HepG2 (cell line): ENCODE measurements around the gene LRRC8E. TPM values are rescaled to one million over a fixed set of nuclear protein-coding genes. Genes with fewer than 3 reads are reported as not detected.
A peak's percentile ranks its signal among the peaks of the same experiment; 100 is the strongest.

Experiments used
- ATAC-seq: fragments of 200-7000 bp; cut with Tn5 transposase; 3 replicates; pipeline ENCODE4 v1.9.1; 2020; ENCODE audit warnings: mild to moderate bottlenecking, moderate library complexity
- BruUV-seq: library from RNA; stranded (reverse); fragments of 400-500 nt; replicated peaks from 2 replicates; lab custom pipeline; 2021; lab: Mats Ljungman, UMichigan
- CTCF ChIA-PET: fragments of 300-600 bp; formaldehyde crosslinking; extraction: SDS; loops from one replicate; lab custom pipeline; 2021; ENCODE audit warnings: low total read pairs, inconsistent platforms, low intra/inter-chr PET ratio; lab: Yijun Ruan, JAX
- POLR2A ChIA-PET: fragments of 350-600 bp; sonication (Branson Sonifier 250); formaldehyde crosslinking; loops from one replicate; lab custom pipeline; 2020; ENCODE audit warnings: antibody characterized with exemption, inconsistent platforms; lab: Yijun Ruan, JAX
- DNase-seq: peaks from one replicate; pipeline ENCODE4 v3.0.0-alpha.2; 2015; ENCODE audit warnings: low spot score
- FAIRE-seq: peaks from 3 replicates; lab custom pipeline; 2011; peaks lifted over from hg19 to GRCh38; lab: Jason Lieb, UNC
- H2AFZ ChIP-seq: one replicate; pipeline ENCODE4 v1.6.1; 2011; ENCODE audit warnings: low read length, inconsistent platforms
- H3K27ac ChIP-seq: fragments of 300-600 bp; 3 replicates; pipeline ENCODE4 v1.8.0; 2011; ENCODE audit warnings: mixed run types, mild to moderate bottlenecking, mixed read lengths, low read length, inconsistent platforms; ENCODE audit not compliant: insufficient read depth; ENCODE audit errors: extremely low read length
- H3K27me3 ChIP-seq, 2 experiments: fragments of 200-600 bp in 1 of 2; 2 replicates in 1 of 2; 3 replicates in 1 of 2; pipeline versions ENCODE4 v1.6.0 to v1.8.0; 2011; ENCODE audit warnings: low read length in 2 of 2, mild to moderate bottlenecking in 2 of 2, moderate library complexity in 2 of 2, inconsistent platforms in 1 of 2; ENCODE audit not compliant: insufficient read depth in 2 of 2, control insufficient read depth in 1 of 2
- H3K36me3 ChIP-seq, 2 experiments: fragments of 200-600 bp in 1 of 2; replicated peaks in 1 of 2; 2 replicates in 1 of 2; 3 replicates in 1 of 2; pipeline versions ENCODE4 v1.5.1 to v1.8.0; 2011; ENCODE audit warnings: low read length in 2 of 2, inconsistent platforms in 1 of 2; ENCODE audit not compliant: insufficient read depth in 2 of 2, control insufficient read depth in 1 of 2
- H3K4me1 ChIP-seq: 2 replicates; pipeline ENCODE4 v1.5.1; 2012; ENCODE audit warnings: low read length, inconsistent platforms; ENCODE audit not compliant: insufficient read depth
- H3K4me2 ChIP-seq: 2 replicates; pipeline ENCODE4 v1.6.0; 2011; ENCODE audit warnings: low read depth, low read length, inconsistent platforms
- H3K4me3 ChIP-seq, 3 experiments: fragments of 200-600 bp in 1 of 3; sonication (generic), shearing (Covaris generic) in 1 of 3; replicated peaks in 1 of 3; 2 replicates each; pipeline ENCODE4 v1.5.1; 2011 to 2016; ENCODE audit warnings: low read length in 3 of 3, inconsistent platforms in 2 of 3, low read depth in 2 of 3, mild to moderate bottlenecking in 2 of 3, control low read depth in 1 of 3, mixed read lengths in 1 of 3; ENCODE audit not compliant: insufficient read depth in 1 of 3
- H3K79me2 ChIP-seq: one replicate; pipeline ENCODE4 v1.6.1; 2011; ENCODE audit warnings: low read length, inconsistent platforms; ENCODE audit not compliant: insufficient read depth
- H3K9ac ChIP-seq: 2 replicates; pipeline ENCODE4 v1.6.0; 2011; ENCODE audit warnings: mild to moderate bottlenecking, low read depth, low read length, inconsistent platforms; ENCODE audit not compliant: insufficient read depth
- H3K9me3 ChIP-seq: 2 replicates; pipeline ENCODE4 v1.5.1; 2012; ENCODE audit warnings: mild to moderate bottlenecking, low read length
- H4K20me1 ChIP-seq: 2 replicates; pipeline ENCODE4 v1.6.0; 2011; ENCODE audit warnings: inconsistent platforms, mild to moderate bottlenecking, low read length, moderate library complexity; ENCODE audit not compliant: insufficient read depth
- FOXC1 ChIP-seq: sonication (generic); formaldehyde crosslinking; IDR thresholded peaks from 2 replicates; pipeline ENCODE4 v1.8.0; 2022; ENCODE audit warnings: mild to moderate bottlenecking, missing genetic modification reagents, borderline replicate concordance
- KAT7 ChIP-seq: IDR thresholded peaks from 2 replicates; pipeline ENCODE4 v1.6.1; 2018; ENCODE audit warnings: borderline replicate concordance, missing compliant biosample characterization
- KMT2A ChIP-seq: sonication (generic); formaldehyde crosslinking; IDR thresholded peaks from 2 replicates; pipeline ENCODE4 v1.4.0; 2020; ENCODE audit warnings: missing genetic modification reagents
- NKX3-1 ChIP-seq: sonication (generic); formaldehyde crosslinking; IDR thresholded peaks from 2 replicates; pipeline ENCODE4 v1.5.0; 2020; ENCODE audit warnings: missing genetic modification reagents
- RCOR2 ChIP-seq: IDR thresholded peaks from 2 replicates; pipeline ENCODE4 v1.6.1; 2016; ENCODE audit warnings: missing biosample characterization, missing genetic modification reagents
- RFX1 ChIP-seq: fragments of 450-650 bp; IDR thresholded peaks from 2 replicates; pipeline ENCODE4 v1.6.1; 2017
- SAP130 ChIP-seq: IDR thresholded peaks from 2 replicates; pipeline ENCODE4 v1.6.1; 2016; ENCODE audit warnings: low read depth
- TAF15 ChIP-seq: fragments of 200-400 bp; formaldehyde crosslinking; IDR thresholded peaks from one replicate; pipeline ENCODE4 v1.6.1; 2018; ENCODE audit warnings: mild to moderate bottlenecking, low read depth, low read length; ENCODE audit not compliant: poor library complexity, severe bottlenecking
- ZBTB26 ChIP-seq: IDR thresholded peaks from 2 replicates; pipeline ENCODE4 v1.6.1; 2016; ENCODE audit warnings: missing compliant biosample characterization, missing genetic modification reagents, borderline replicate concordance
- ZMAT3 ChIP-seq: sonication (generic); formaldehyde crosslinking; conservative IDR thresholded peaks from 2 replicates; pipeline ENCODE4 v1.7.0; 2021; ENCODE audit warnings: missing genetic modification reagents
- ZNF160 ChIP-seq: sonication (generic); formaldehyde crosslinking; IDR thresholded peaks from 2 replicates; pipeline ENCODE4 v1.8.0; 2022; ENCODE audit warnings: mild to moderate bottlenecking, inconsistent platforms, missing genetic modification reagents
- ZNF251 ChIP-seq: sonication (generic); formaldehyde crosslinking; IDR thresholded peaks from 2 replicates; pipeline ENCODE4 v1.9.0; 2021; ENCODE audit warnings: mild to moderate bottlenecking, missing genetic modification reagents
- ZNF362 ChIP-seq: sonication (generic); formaldehyde crosslinking; IDR thresholded peaks from 2 replicates; pipeline ENCODE4 v1.4.0; 2020; ENCODE audit warnings: missing genetic modification reagents, mild to moderate bottlenecking, borderline replicate concordance
- ZNF703 ChIP-seq: sonication (generic); formaldehyde crosslinking; IDR thresholded peaks from 2 replicates; pipeline ENCODE4 v1.5.1; 2020; ENCODE audit warnings: missing genetic modification reagents, mild to moderate bottlenecking, moderate library complexity, borderline replicate concordance
- ZNF777 ChIP-seq: sonication (generic); formaldehyde crosslinking; IDR thresholded peaks from 2 replicates; pipeline ENCODE4 v1.4.0; 2020; ENCODE audit warnings: missing genetic modification reagents
- ZSCAN29 ChIP-seq: sonication (generic); formaldehyde crosslinking; conservative IDR thresholded peaks from 2 replicates; pipeline ENCODE4 v1.4.0; 2020; ENCODE audit warnings: mild to moderate bottlenecking, missing genetic modification reagents
- WGBS: methylation state at CpG from one replicate; pipeline ENCODE4 v1.1.6; 2017; ENCODE audit warnings: low lambda C conversion rate; 5-methylcytosine and 5-hydroxymethylcytosine counted together
- in situ Hi-C: cut with HindIII; loops from 2 replicates; pipeline ENCODE4 v1.10.0; 2017; ENCODE audit warnings: low pct_unique_long_range_greater_than_20kb; ENCODE audit not compliant: extremely low pct_ligation_motif_present
- intact Hi-C: fragments of 100-400 bp; cut with micrococcal nuclease; formaldehyde crosslinking; loops from one replicate; pipeline ENCODE4 v1.10.0; 2022; ENCODE audit not compliant: unreplicated experiment
- polyA plus RNA-seq, 8 experiments: library from polyadenylated mRNA; depleted of rRNA in 3 of 8; stranded (reverse) in 7 of 8; unstranded in 1 of 8; fragments of >200 nt; fragmentation: Illumina TruSeq in 4 of 8; extraction: Trizol in 4 of 8; gene quantifications; 2 replicates each; pipeline versions ENCODE4 v1.2.1 to v1.2.3, GENCODE V29; 2011 to 2016; ENCODE audit warnings: low read depth in 4 of 8, missing spikeins in 1 of 8, mixed read lengths in 1 of 8; ENCODE audit not compliant: insufficient read depth in 1 of 8
- total RNA-seq, 5 experiments: library from RNA; depleted of rRNA; stranded (reverse); fragments of >200 nt; fragmentation: Illumina TruSeq; extraction: Trizol; gene quantifications; 2 replicates each; pipeline ENCODE4 v1.2.3, GENCODE V29; 2016; ENCODE audit warnings: low read depth in 1 of 5
- TF ChIP-seq, protein P1 (sequence below): fragments of 450-650 bp; IDR thresholded peaks from 2 replicates; pipeline ENCODE4 v1.6.1; 2017
- TF ChIP-seq, protein P2 (sequence below): IDR thresholded peaks from 2 replicates; pipeline ENCODE4 v1.6.1; 2016; ENCODE audit warnings: low read depth, borderline replicate concordance
- TF ChIP-seq, protein P3 (sequence below): sonication (generic); formaldehyde crosslinking; IDR thresholded peaks from 2 replicates; pipeline ENCODE4 v1.5.1; 2020; ENCODE audit warnings: mild to moderate bottlenecking, missing genetic modification reagents, borderline replicate concordance

The LRRC8E gene
- total and polyA plus RNA-seq, 2 of the 13 experiments (the other 11 are each of a cell fraction or from before 2014, with no cell fraction given), result 8.0 to 10.3 TPM

GRCh38 chr19:7942981-7943443 lies 54.7 kb downstream of the LRRC8E start:
- Histone ChIP-seq H3K79me2 (peaks cover 32% of the 10 kb centered on the region), H3K4me2 (peak overlapping the region; percentile 82), H3K27me3 (peaks cover 0 to 3% of the 10 kb centered on the region in 2 experiments; a peak in 1 of 5 replicates), H3K27ac (peak overlapping the region; percentile 90), H3K9me3 (no peaks in the 10 kb centered on the region), H3K9ac (peak overlapping the region; percentile 100), H3K4me3 (peak overlapping the region; percentile 63 to 98 (median 91)), H3K36me3 (peaks cover 7 to 26% of the 10 kb centered on the region in 2 experiments; a peak in 4 of 5 replicates), H3K4me1 (peaks cover 38% of the 10 kb centered on the region), H4K20me1 (0 out of 2 replicates have a peak, but pooled peaks cover 2% of the 10 kb centered on the region), H2AFZ (no peak overlapping the region)
- in situ Hi-C loops, result no loop called here
- ATAC-seq (peak; percentile 58), DNase-seq (peak; percentile 25), FAIRE-seq (no peak)
- intact Hi-C loops, result no loop called here
- POLR2A ChIA-PET, result interaction anchor here (0.7 to 2.8 kb wide), 36 partner anchors 8 to 481 kb away, joined by 3 to 85 read pairs (median 5); partner anchors contain the start of genes CCL25, ELAVL1, LRRC8E and MAP2K7
- under 1% methylated on average over 33 of the region's 33 CpGs for WGBS
- CTCF ChIA-PET, result interaction anchor here (1.6 to 1.8 kb wide), 2 partner anchors 59 to 127 kb away, joined by 3 to 7 read pairs; no protein-coding TSS in a partner anchor
- TSS peak; percentile 65 for BruUV-seq
- TF ChIP-seq ZNF160 (CRISPR knock-in tag) (no peak), ZNF251 (0 out of 2 replicates have a peak, but pooled peaks have one; percentile 82), ZNF362 (0 out of 2 replicates have a peak, but pooled peaks have one; percentile 35), ZSCAN29 (CRISPR knock-in tag) (0 out of 2 replicates have a peak, but pooled peaks have one; percentile 7), ZBTB26 (CRISPR knock-in tag) (peak; percentile 13; the same call in 1 of the 2 replicates), ZNF777 (CRISPR knock-in tag) (peak; percentile 12; the same call in 1 of the 2 replicates), SAP130 (CRISPR knock-in tag) (no peak), FOXC1 (CRISPR knock-in tag) (no peak), NKX3-1 (0 out of 2 replicates have a peak, but pooled peaks have one; percentile 24), ZMAT3 (CRISPR knock-in tag) (0 out of 2 replicates have a peak, but pooled peaks have one; percentile 5), RCOR2 (CRISPR knock-in tag) (0 out of 2 replicates have a peak, but pooled peaks have one; percentile 19), RFX1 (no peak), TAF15 (peak; percentile 15), ZNF703 (CRISPR knock-in tag) (0 out of 2 replicates have a peak, but pooled peaks have one; percentile 2), KMT2A (CRISPR knock-in tag) (0 out of 2 replicates have a peak, but pooled peaks have one; percentile 20), KAT7 (CRISPR knock-in tag) (peak; percentile 65; the same call in 1 of the 2 replicates)
- TF ChIP-seq, protein P1, sequence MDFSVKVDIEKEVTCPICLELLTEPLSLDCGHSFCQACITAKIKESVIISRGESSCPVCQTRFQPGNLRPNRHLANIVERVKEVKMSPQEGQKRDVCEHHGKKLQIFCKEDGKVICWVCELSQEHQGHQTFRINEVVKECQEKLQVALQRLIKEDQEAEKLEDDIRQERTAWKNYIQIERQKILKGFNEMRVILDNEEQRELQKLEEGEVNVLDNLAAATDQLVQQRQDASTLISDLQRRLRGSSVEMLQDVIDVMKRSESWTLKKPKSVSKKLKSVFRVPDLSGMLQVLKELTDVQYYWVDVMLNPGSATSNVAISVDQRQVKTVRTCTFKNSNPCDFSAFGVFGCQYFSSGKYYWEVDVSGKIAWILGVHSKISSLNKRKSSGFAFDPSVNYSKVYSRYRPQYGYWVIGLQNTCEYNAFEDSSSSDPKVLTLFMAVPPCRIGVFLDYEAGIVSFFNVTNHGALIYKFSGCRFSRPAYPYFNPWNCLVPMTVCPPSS, result no peak
- TF ChIP-seq, protein P2, sequence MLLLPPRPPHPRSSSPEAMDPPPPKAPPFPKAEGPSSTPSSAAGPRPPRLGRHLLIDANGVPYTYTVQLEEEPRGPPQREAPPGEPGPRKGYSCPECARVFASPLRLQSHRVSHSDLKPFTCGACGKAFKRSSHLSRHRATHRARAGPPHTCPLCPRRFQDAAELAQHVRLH (CRISPR knock-in tag), result 0 out of 2 replicates have a peak, but pooled peaks have one; percentile 8
- TF ChIP-seq, protein P3, sequence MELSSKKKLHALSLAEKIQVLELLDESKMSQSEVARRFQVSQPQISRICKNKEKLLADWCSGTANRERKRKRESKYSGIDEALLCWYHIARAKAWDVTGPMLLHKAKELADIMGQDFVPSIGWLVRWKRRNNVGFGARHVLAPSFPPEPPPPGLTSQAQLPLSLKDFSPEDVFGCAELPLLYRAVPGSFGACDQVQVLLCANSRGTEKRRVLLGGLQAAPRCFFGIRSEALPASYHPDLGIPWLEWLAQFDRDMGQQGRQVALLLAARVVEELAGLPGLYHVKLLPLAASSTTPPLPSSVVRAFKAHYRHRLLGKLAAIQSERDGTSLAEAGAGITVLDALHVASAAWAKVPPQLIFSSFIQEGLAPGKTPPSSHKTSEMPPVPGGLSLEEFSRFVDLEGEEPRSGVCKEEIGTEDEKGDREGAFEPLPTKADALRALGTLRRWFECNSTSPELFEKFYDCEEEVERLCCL (CRISPR knock-in tag), result 0 out of 2 replicates have a peak, but pooled peaks have one; percentile 57
